ENCODE data around the gene GPR119. TPM values are rescaled to one million over a fixed set of nuclear protein-coding genes. Genes with fewer than 3 reads are reported as not detected.
A peak's percentile ranks its signal among the peaks of the same experiment; 100 is the strongest.

GPR119 gene
- total RNA-seq, 1 donor from 2014 or later = not detected

DNA sequence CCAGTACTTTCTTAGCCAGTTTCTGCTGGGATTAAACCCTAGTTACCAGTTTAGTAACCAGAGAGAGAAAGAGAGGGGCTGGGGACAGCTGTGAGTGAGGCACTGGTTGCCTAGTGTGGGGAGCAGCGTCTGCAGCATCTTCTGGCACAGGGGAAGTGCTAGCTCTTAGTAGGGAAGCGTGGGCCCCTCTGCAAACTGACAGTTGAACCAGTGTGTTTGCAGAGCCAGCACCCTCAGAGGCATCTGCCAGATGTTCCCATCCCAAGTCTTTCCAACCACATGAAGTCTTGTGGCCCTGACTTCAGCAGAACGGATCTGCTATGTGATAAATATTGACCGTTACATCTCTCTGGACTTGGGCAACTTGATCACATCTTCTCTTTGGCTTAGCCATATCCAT, 31.3 kb upstream of the GPR119 start:
- peak; percentile 57 for DNase-seq (ENCODE audit: extremely low spot score, unreplicated experiment)
- no peak overlapping the region for H3K4me3 Mint-ChIP-seq (ENCODE audit: unreplicated experiment)
- H3K9me3 Mint-ChIP-seq (ENCODE audit: unreplicated experiment) = no peaks in the 10 kb centered on the region
- no peaks in the 10 kb centered on the region for H3K27me3 Mint-ChIP-seq (ENCODE audit: unreplicated experiment)
- H3K36me3 Mint-ChIP-seq (ENCODE audit: unreplicated experiment) = peaks cover 10% of the 10 kb centered on the region
- TF ChIP-seq, protein P1, sequence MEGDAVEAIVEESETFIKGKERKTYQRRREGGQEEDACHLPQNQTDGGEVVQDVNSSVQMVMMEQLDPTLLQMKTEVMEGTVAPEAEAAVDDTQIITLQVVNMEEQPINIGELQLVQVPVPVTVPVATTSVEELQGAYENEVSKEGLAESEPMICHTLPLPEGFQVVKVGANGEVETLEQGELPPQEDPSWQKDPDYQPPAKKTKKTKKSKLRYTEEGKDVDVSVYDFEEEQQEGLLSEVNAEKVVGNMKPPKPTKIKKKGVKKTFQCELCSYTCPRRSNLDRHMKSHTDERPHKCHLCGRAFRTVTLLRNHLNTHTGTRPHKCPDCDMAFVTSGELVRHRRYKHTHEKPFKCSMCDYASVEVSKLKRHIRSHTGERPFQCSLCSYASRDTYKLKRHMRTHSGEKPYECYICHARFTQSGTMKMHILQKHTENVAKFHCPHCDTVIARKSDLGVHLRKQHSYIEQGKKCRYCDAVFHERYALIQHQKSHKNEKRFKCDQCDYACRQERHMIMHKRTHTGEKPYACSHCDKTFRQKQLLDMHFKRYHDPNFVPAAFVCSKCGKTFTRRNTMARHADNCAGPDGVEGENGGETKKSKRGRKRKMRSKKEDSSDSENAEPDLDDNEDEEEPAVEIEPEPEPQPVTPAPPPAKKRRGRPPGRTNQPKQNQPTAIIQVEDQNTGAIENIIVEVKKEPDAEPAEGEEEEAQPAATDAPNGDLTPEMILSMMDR (IDR thresholded peaks at IDR 0.05) = no peak
- no peaks in the 10 kb centered on the region for H3K4me1 Mint-ChIP-seq (ENCODE audit: unreplicated experiment)
- H3K27ac Mint-ChIP-seq (ENCODE audit: unreplicated experiment) = no peak overlapping the region

DNA sequence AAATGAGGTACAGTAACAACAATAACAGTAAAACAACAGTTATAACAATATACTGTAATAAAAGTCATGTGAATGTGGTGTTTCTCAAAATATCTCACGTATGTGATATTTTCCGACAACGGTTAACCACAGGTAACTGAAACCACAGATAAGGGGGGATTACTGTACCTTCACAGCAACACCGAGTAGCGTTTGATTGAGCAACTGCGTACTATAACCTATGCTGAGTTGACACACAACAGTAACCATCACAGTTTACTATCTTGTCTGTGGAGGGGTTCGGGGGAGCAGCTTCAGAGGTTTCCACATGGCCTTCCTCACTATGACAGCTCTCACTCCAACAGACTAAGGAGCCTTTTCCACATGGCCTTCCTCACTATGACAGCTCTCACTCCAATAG, 29.7 kb upstream of the GPR119 start:
- TF ChIP-seq, protein P1 (IDR thresholded peaks at IDR 0.05) = no peak
- H3K27me3 Mint-ChIP-seq (ENCODE audit: unreplicated experiment) = no peaks in the 10 kb centered on the region
- no peak overlapping the region for H3K4me3 Mint-ChIP-seq (ENCODE audit: unreplicated experiment)
- H3K9me3 Mint-ChIP-seq (ENCODE audit: unreplicated experiment) = no peaks in the 10 kb centered on the region
- no peak overlapping the region for H3K27ac Mint-ChIP-seq (ENCODE audit: unreplicated experiment)
- DNase-seq (ENCODE audit: extremely low spot score, unreplicated experiment) = no peak
- H3K4me1 Mint-ChIP-seq (ENCODE audit: unreplicated experiment) = no peaks in the 10 kb centered on the region
- peaks cover 10% of the 10 kb centered on the region for H3K36me3 Mint-ChIP-seq (ENCODE audit: unreplicated experiment)

DNA sequence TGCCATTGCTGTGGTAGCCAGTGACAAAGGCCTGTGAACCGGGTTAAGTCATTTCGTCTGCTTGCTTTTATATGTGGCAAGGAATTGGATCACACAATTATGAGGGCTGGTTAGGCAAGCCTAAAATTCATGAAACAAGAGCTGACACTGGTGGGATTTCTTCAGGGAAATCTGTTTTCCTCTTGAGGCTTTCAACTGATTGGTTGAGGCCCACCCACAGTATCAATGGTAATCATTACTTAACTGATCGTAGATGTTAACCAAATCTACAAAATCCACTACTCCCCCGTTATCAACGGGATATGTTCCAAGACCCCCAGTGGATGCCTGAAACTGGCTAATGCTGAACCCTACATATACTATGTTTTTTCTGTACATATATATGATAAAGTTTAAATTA, 29.3 kb upstream of the GPR119 start:
- TF ChIP-seq, protein P1 (IDR thresholded peaks at IDR 0.05) = no peak
- H3K9me3 Mint-ChIP-seq (ENCODE audit: unreplicated experiment) = no peaks in the 10 kb centered on the region
- H3K4me3 Mint-ChIP-seq (ENCODE audit: unreplicated experiment) = no peak overlapping the region
- no peak overlapping the region for H3K27ac Mint-ChIP-seq (ENCODE audit: unreplicated experiment)
- no peaks in the 10 kb centered on the region for H3K27me3 Mint-ChIP-seq (ENCODE audit: unreplicated experiment)
- no peaks in the 10 kb centered on the region for H3K4me1 Mint-ChIP-seq (ENCODE audit: unreplicated experiment)
- no peak for DNase-seq (ENCODE audit: extremely low spot score, unreplicated experiment)
- peaks cover 10% of the 10 kb centered on the region for H3K36me3 Mint-ChIP-seq (ENCODE audit: unreplicated experiment)

DNA sequence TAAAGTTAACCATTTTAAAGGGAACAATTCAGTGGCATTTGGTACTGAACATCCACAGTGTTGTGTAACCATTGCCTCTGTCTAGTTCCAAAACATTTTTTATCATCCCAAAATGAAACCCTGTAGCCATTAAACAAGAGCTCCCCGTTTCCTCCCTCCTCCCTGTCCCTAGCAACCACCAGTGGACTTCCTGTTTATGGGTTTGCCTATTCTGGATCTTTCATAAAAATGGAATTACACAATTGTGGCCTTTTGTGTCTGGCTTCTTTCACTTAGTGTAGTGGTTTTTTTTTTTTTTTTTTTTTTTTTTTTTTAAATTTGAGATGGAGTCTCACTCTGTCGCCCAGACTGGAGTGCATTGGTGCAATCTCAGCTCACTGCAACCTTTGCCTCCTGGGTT, 27.9 kb upstream of the GPR119 start:
- H3K36me3 Mint-ChIP-seq (ENCODE audit: unreplicated experiment) = peaks cover 10% of the 10 kb centered on the region
- no peak overlapping the region for H3K27ac Mint-ChIP-seq (ENCODE audit: unreplicated experiment)
- TF ChIP-seq, protein P1 (IDR thresholded peaks at IDR 0.05) = no peak
- no peaks in the 10 kb centered on the region for H3K27me3 Mint-ChIP-seq (ENCODE audit: unreplicated experiment)
- H3K9me3 Mint-ChIP-seq (ENCODE audit: unreplicated experiment) = no peaks in the 10 kb centered on the region
- H3K4me1 Mint-ChIP-seq (ENCODE audit: unreplicated experiment) = no peaks in the 10 kb centered on the region
- H3K4me3 Mint-ChIP-seq (ENCODE audit: unreplicated experiment) = no peak overlapping the region
- no peak for DNase-seq (ENCODE audit: extremely low spot score, unreplicated experiment)

DNA sequence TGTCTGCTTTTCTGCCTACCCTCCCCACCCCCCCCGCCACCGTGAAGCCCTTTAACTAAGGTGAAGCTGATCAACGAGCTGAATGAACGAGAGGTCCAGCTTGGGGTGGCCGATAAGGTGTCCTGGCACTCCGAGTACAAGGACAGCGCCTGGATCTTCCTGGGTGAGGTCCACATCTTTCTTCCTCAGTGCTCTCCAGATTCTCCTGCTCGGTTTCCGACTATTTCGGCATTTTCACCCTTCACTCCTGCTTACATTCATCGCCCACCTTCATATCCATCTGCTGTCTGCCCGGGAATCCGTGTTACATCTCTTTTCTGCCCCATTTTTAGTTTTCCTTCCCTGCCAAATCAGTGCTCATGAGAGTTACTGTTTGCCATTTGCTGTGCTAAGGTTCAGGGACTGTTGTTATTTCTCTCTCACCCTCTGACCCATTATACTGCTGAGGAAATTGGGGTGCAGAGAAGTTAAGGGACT, 16.8 kb upstream of the GPR119 start:
- no peak for DNase-seq (ENCODE audit: extremely low spot score, unreplicated experiment)
- no peaks in the 10 kb centered on the region for H3K4me1 Mint-ChIP-seq (ENCODE audit: unreplicated experiment)
- H3K4me3 Mint-ChIP-seq (ENCODE audit: unreplicated experiment) = peak overlapping the region; percentile 82

More for the DNA sequence above, 16.8 kb upstream of the GPR119 start:
- peak overlapping the region; percentile 61 for H3K27ac Mint-ChIP-seq (ENCODE audit: unreplicated experiment)
- TF ChIP-seq, protein P1 (IDR thresholded peaks at IDR 0.05) = no peak
- no peaks in the 10 kb centered on the region for H3K9me3 Mint-ChIP-seq (ENCODE audit: unreplicated experiment)
- H3K36me3 Mint-ChIP-seq (ENCODE audit: unreplicated experiment) = peaks cover 3% of the 10 kb centered on the region
- H3K27me3 Mint-ChIP-seq (ENCODE audit: unreplicated experiment) = peaks cover 8% of the 10 kb centered on the region

Data from osteocyte (in vitro differentiated cells).